MCF 10A (cell line): ENCODE data around the gene RCAN1. TPM values are rescaled to one million over a fixed set of nuclear protein-coding genes. Genes with fewer than 3 reads are reported as not detected.
"Not testable (repeated sequence)": the region's sequence is repeated elsewhere in the genome, so short reads cannot be mapped to it uniquely, and the experiment has no call there.

Experiments
- BruUV-seq: library from RNA; stranded (reverse); fragments of 400-500 nt; replicated peaks from 2 replicates; lab custom pipeline; 2021; lab: Mats Ljungman, UMichigan
- CTCF ChIA-PET: fragments of 300-600 bp; sonication (Branson Sonifier 250); formaldehyde crosslinking; extraction: SDS; loops from one replicate; lab custom pipeline; 2021; ENCODE audit warnings: antibody characterized with exemption, inconsistent platforms; lab: Yijun Ruan, JAX
- POLR2A ChIA-PET: fragments of 300-600, 350-650 bp; sonication (Branson Sonifier 250); formaldehyde crosslinking; extraction: SDS; loops from one replicate; lab custom pipeline; 2020; ENCODE audit warnings: antibody characterized with exemption, inconsistent platforms; lab: Yijun Ruan, JAX
- DNase-seq: peaks from one replicate; pipeline ENCODE4 v3.0.0-alpha.2; 2018; ENCODE audit not compliant: unreplicated experiment
- H3K27ac Mint-ChIP-seq: one replicate; pipeline ENCODE4 v1.8.0; 2022; ENCODE audit warnings: mild to moderate bottlenecking, low read depth, mixed read lengths; ENCODE audit not compliant: unreplicated experiment
- H3K27me3 Mint-ChIP-seq: one replicate; pipeline ENCODE4 v1.8.0; 2022; ENCODE audit warnings: mixed read lengths; ENCODE audit not compliant: insufficient read depth, unreplicated experiment
- H3K36me3 Mint-ChIP-seq: one replicate; pipeline ENCODE4 v1.8.0; 2022; ENCODE audit warnings: mild to moderate bottlenecking, moderate library complexity, mixed read lengths; ENCODE audit not compliant: insufficient read depth, unreplicated experiment
- H3K4me1 Mint-ChIP-seq: one replicate; pipeline ENCODE4 v1.8.0; 2022; ENCODE audit warnings: mixed read lengths; ENCODE audit not compliant: insufficient read depth, unreplicated experiment
- H3K4me3 Mint-ChIP-seq: one replicate; pipeline ENCODE4 v1.8.0; 2022; ENCODE audit warnings: mild to moderate bottlenecking, moderate library complexity, mixed read lengths; ENCODE audit not compliant: unreplicated experiment
- H3K9me3 Mint-ChIP-seq: one replicate; pipeline ENCODE4 v1.8.0; 2022; ENCODE audit warnings: mixed read lengths; ENCODE audit not compliant: unreplicated experiment
- intact Hi-C: fragments of 100-400 bp; cut with micrococcal nuclease; formaldehyde crosslinking; loops from 2 replicates; pipeline ENCODE4 v1.14.1; 2022
- total RNA-seq: library from RNA; stranded (reverse); gene quantifications from 2 replicates; pipeline ENCODE4 v1.2.3, GENCODE V29; 2022

RCAN1 gene
- total RNA-seq, 1 experiment from 2014 or later, result 11.9 TPM

DNA sequence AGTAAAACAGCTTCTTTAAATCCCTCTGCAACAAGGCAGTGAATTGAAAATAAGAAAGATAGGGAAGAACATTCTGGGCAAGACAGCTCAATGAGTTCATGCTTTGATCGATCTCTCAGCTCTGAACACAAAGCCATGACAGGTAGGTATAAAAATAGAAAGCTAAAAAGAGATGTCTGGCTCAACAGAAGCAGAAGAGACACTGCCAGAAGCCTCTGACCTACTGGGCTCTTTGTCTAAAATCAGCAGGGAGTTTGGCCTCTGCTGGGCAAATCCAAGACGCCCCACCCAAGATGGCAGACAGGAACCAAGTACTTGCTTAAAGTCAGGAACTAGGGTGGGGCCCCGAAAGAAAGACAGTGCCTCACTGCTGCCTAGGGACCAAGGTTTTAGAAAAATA is 147.6 kb downstream of the RCAN1 start:
- H3K36me3 Mint-ChIP-seq, H3K4me1 Mint-ChIP-seq, DNase-seq, intact Hi-C loops, POLR2A ChIA-PET, H3K9me3 Mint-ChIP-seq, BruUV-seq, H3K27ac Mint-ChIP-seq, H3K4me3 Mint-ChIP-seq, H3K27me3 Mint-ChIP-seq, CTCF ChIA-PET: not testable (repeated sequence)

Other genes with a start within 250 kb of the RCAN1 start
- gene SMIM11, start 239.6 kb downstream of the RCAN1 start, total RNA-seq, result 6.8 and 25.6 TPM in 2 replicates
- not detected in 2 replicates for gene SMIM34, start 191.2 kb downstream of the RCAN1 start, total RNA-seq
- gene KCNE1, start 102.9 kb downstream of the RCAN1 start, total RNA-seq, result 0.14 and 0.20 TPM in 2 replicates
- not detected in 2 replicates for gene CLIC6, start 53.9 kb upstream of the RCAN1 start, total RNA-seq